Spinal cord (tissue), 10 donors: Measurements from ENCODE around the gene TRANK1. TPM values are rescaled to one million over a fixed set of nuclear protein-coding genes. Genes with fewer than 3 reads are reported as not detected.

Experiments
- DNase-seq, 6 donors: peaks; one replicate each; pipeline versions ENCODE4 v3.0.0 to v3.0.0-alpha.2; 2013 to 2015; ENCODE audit warnings: low spot score in 6 of 6, low read depth in 4 of 6
- H3K27ac ChIP-seq: one replicate; pipeline ENCODE4 v1.5.1; 2013; ENCODE audit warnings: low read depth, low read length, control low read depth
- H3K27me3 ChIP-seq: one replicate; pipeline ENCODE4 v1.6.1; 2013; ENCODE audit warnings: low read length; ENCODE audit not compliant: control insufficient read depth, insufficient read depth
- H3K36me3 ChIP-seq: one replicate; pipeline ENCODE4 v1.6.1; 2013; ENCODE audit warnings: low read length; ENCODE audit not compliant: control insufficient read depth, insufficient read depth
- H3K4me1 ChIP-seq: one replicate; pipeline ENCODE4 v1.6.1; 2013; ENCODE audit warnings: low read length; ENCODE audit not compliant: control insufficient read depth, insufficient read depth
- H3K4me3 ChIP-seq: one replicate; pipeline ENCODE4 v1.5.1; 2013; ENCODE audit warnings: low read depth, low read length, control low read depth
- H3K9me3 ChIP-seq: one replicate; pipeline ENCODE4 v1.6.1; 2013; ENCODE audit warnings: low read length; ENCODE audit not compliant: control insufficient read depth, insufficient read depth
- WGBS: methylation state at CpG from one replicate; pipeline ENCODE4 v1.1.5; 2013; ENCODE audit warnings: missing lambda C conversion rate; ENCODE audit not compliant: insufficient coverage; 5-methylcytosine and 5-hydroxymethylcytosine counted together
- polyA plus RNA-seq, 2 donors: library from polyadenylated mRNA; unstranded; fragments of 120-200 nt; gene quantifications; one replicate each; pipeline ENCODE4 v1.2.1, GENCODE V29; 2013; ENCODE audit not compliant: insufficient read length in 2 of 2
- total RNA-seq, 2 donors: library from RNA; depleted of rRNA in 1 of 2; stranded (reverse); fragments of 120-200 nt in 1 of 2; fragments of >200 nt in 1 of 2; gene quantifications; one replicate each; pipeline versions ENCODE4 v1.2.3 to v1.2.4, GENCODE V29; 2013 to 2014
- donor health status: healthy.

Gene TRANK1
- total and polyA plus RNA-seq, 4 donors: 11.1 to 22.4 (median 20.0) TPM

DNA sequence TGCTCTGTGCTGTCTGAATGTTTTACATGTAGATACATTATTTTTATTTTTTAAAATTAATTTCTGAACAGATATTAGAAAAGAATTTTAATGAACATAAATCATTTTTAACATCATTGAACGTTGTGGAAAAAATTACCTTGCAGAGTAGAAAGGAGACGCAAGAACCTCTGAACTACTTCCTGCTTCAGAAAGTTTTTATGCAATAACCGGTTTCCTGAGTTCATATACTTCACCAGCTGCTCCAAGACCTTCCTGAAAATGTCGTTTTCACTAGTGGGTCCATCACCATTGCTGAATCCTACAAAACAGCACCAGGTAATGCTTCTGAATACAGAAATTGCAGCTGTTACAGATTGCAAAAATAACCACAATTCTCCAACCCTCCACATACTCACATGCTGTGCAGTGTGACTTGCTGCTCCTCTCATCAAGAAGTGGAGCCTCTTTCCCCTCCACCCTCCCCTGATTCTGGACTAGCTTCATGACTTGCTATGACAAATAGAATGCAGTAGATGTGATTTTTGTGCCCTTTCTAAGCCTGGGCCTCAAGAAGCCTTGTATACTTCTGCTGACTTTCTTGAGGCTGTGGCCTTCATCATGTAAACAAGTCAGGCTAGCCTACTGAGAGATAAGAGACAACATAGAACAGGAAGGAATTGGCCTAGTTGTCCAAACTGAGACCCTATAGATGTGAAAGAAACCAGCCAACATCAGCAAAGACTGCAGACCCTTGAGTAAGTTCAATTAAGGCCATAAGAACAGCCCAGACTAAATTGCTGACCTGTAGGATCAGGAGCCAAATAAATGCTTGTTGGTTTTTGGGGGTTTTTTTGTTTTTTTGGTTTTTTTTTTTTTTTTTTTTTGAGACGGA, 80.4 kb downstream of the TRANK1 start:
- Histone ChIP-seq H3K27ac (no peak overlapping the region), H3K36me3 (peaks cover 2% of the 10 kb centered on the region), H3K4me1 (no peaks in the 10 kb centered on the region), H3K4me3 (no peak overlapping the region), H3K9me3 (no peaks in the 10 kb centered on the region), H3K27me3 (no peaks in the 10 kb centered on the region)
- DNase-seq: no peak
- WGBS: 89% methylated on average over 5 of the region's 5 CpGs

- no peak overlapping the region for H3K4me3 ChIP-seq
- peaks cover 13% of the 10 kb centered on the region for H3K36me3 ChIP-seq
- no CpG with 5 or more reads among the region's 5 CpGs for WGBS
- H3K27me3 ChIP-seq: no peaks in the 10 kb centered on the region
- H3K4me1 ChIP-seq: no peaks in the 10 kb centered on the region
- H3K27ac ChIP-seq: no peak overlapping the region
- no peaks in the 10 kb centered on the region for H3K9me3 ChIP-seq
- DNase-seq: peak in 1 of 6 donors; percentile 76
These were observed 82.6 kb downstream of the TRANK1 start for GRCh38 chr3:36862076-36862755.

DNA sequence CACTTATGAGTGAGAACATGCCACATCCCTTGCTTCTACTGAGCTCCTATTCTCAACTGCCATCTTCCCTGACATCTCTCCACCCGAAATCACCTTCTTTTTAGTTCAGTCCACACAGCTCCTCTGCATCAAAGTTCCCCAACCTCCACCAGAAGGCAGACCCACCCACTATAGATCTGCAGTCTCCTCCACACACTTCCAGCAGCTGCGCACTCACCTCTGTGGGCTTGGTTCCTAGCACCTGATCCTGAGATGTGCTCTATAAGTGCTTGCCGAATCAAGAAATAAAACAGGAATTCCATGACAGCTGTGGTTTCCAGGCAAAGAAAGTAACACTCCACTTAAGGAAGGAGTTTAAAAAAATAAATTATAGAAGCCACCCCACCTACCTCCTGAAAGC, 85.4 kb downstream of the TRANK1 start:
- no peak overlapping the region for H3K4me3 ChIP-seq
- no peak overlapping the region for H3K27ac ChIP-seq
- no peaks in the 10 kb centered on the region for H3K27me3 ChIP-seq
- H3K36me3 ChIP-seq: peaks cover 32% of the 10 kb centered on the region
- no peaks in the 10 kb centered on the region for H3K9me3 ChIP-seq
- H3K4me1 ChIP-seq: no peaks in the 10 kb centered on the region
- DNase-seq: no peak
- 100% methylated on average over 3 of the region's 3 CpGs for WGBS

GRCh38 chr3:36852071-36852470, 92.8 kb downstream of the TRANK1 start:
- Histone ChIP-seq H3K27me3 (no peaks in the 10 kb centered on the region), H3K36me3 (peaks cover 25% of the 10 kb centered on the region), H3K27ac (no peak overlapping the region), H3K9me3 (no peaks in the 10 kb centered on the region), H3K4me3 (no peak overlapping the region), H3K4me1 (no peaks in the 10 kb centered on the region)
- no CpG with 5 or more reads among the region's 3 CpGs for WGBS
- peak in 3 of 6 donors; percentile 28 to 87 (median 33) for DNase-seq

- H3K27me3 ChIP-seq: no peaks in the 10 kb centered on the region
- H3K27ac ChIP-seq: no peak overlapping the region
- H3K36me3 ChIP-seq: peaks cover 11% of the 10 kb centered on the region
- no peaks in the 10 kb centered on the region for H3K9me3 ChIP-seq
- H3K4me3 ChIP-seq: no peak overlapping the region
- WGBS: 100% methylated on average over 1 of the region's 1 CpG
- no peaks in the 10 kb centered on the region for H3K4me1 ChIP-seq
- DNase-seq: no peak
These were observed 94.1 kb downstream of the TRANK1 start for GRCh38 chr3:36850743-36851142.

DNA sequence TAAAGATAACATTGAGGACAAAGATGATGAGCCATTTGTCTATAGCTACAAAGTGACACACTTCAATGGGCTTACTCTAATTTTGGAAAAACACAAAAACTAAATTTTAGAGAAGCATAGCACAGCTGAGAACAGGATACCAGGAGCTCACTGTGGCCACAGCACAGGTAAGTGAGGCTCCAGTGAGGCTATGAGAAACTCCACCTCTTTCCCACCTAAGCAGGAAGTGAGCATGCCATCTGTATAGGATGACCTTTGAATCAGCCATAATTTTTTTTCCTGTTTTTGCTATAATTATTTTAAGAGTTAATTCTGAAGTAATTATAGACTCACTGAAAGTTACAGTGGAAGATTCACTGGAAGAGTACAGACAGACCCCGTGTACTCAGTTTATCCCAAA, 98.4 kb downstream of the TRANK1 start:
- Histone ChIP-seq H3K4me1 (no peaks in the 10 kb centered on the region), H3K36me3 (peaks cover 11% of the 10 kb centered on the region), H3K27ac (no peak overlapping the region), H3K27me3 (no peaks in the 10 kb centered on the region), H3K9me3 (no peaks in the 10 kb centered on the region), H3K4me3 (no peak overlapping the region)
- no peak for DNase-seq
- 100% methylated on average over 1 of the region's 1 CpG for WGBS

- peaks cover 16% of the 10 kb centered on the region for H3K36me3 ChIP-seq
- H3K27me3 ChIP-seq: no peaks in the 10 kb centered on the region
- 58% methylated on average over 3 of the region's 4 CpGs for WGBS
- H3K9me3 ChIP-seq: no peaks in the 10 kb centered on the region
- H3K27ac ChIP-seq: no peak overlapping the region
- H3K4me1 ChIP-seq: no peaks in the 10 kb centered on the region
- DNase-seq: peak in 3 of 6 donors; percentile 4 to 45 (median 28)
- H3K4me3 ChIP-seq: no peak overlapping the region
These were observed 101.5 kb downstream of the TRANK1 start for GRCh38 chr3:36843065-36844051.

DNA sequence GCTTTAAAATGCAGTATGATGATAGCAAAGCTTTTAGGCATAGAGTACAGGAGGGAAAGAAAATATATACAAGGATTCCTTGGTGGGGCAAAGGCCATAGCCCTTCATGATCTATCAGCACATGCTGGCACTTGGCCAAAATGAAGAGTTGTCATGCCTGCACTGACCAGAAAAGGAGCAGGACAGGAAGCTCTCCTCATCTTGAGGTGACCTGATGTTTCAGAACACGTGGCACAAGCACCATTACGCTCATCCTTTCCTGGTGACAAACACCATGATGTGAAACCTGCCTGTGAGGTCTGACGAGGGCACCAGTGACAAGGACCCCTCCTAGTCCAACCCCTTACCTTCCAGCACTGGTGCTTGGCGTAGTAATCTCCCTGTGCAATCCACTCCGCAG, 102.6 kb downstream of the TRANK1 start:
- 94% methylated on average over 3 of the region's 5 CpGs for WGBS

DNA sequence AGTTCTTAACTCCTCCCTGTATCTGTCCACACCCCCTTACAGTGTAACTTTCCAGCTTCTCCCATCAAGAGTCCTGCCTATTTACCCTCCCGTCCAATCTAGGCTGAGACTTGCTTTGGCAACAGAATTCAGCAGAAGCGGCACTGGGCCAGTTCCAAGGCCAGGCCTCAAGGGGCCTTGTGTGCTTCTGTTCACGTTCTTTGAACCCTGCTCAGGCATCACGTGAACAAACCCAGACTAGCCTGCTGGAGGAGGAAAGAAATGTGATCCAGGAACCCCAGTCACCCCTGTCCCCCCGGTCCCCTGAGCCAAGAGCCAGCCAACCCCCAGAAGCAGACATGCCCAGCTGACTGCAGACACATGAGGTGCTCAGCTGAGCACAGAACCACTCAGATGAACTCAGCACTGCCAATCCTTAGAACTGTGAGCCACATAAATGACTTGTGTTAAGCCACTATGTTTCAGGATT, 104.4 kb downstream of the TRANK1 start:
- 79% methylated on average over 5 of the region's 5 CpGs for WGBS
- Histone ChIP-seq H3K4me1 (no peaks in the 10 kb centered on the region), H3K27ac (no peak overlapping the region), H3K9me3 (no peaks in the 10 kb centered on the region), H3K36me3 (peaks cover 16% of the 10 kb centered on the region), H3K4me3 (no peak overlapping the region), H3K27me3 (no peaks in the 10 kb centered on the region)
- DNase-seq: no peak

More for the DNA sequence above, 102.6 kb downstream of the TRANK1 start:
- Histone ChIP-seq H3K4me3 (no peak overlapping the region), H3K27ac (no peak overlapping the region), H3K36me3 (peaks cover 16% of the 10 kb centered on the region), H3K9me3 (no peaks in the 10 kb centered on the region), H3K27me3 (no peaks in the 10 kb centered on the region), H3K4me1 (no peaks in the 10 kb centered on the region)
- no peak for DNase-seq
